HFFc6 (cell line): ENCODE data around the gene HOXA5. TPM values are rescaled to one million over a fixed set of nuclear protein-coding genes. Genes with fewer than 3 reads are reported as not detected.

Source experiments
- DNase-seq: peaks from one replicate; pipeline ENCODE4 v3.0.0-alpha.2; 2018
- H3K27ac Mint-ChIP-seq: 2 replicates; pipeline ENCODE4 v1.8.0; 2020; ENCODE audit warnings: mild to moderate bottlenecking, mixed read lengths
- H3K27me3 Mint-ChIP-seq: 2 replicates; pipeline ENCODE4 v1.8.0; 2021; ENCODE audit warnings: mild to moderate bottlenecking, moderate library complexity, mixed read lengths; ENCODE audit not compliant: insufficient read depth
- H3K36me3 Mint-ChIP-seq: 2 replicates; pipeline ENCODE4 v1.8.0; 2021; ENCODE audit warnings: low read depth, mixed read lengths
- H3K4me1 Mint-ChIP-seq: 2 replicates; pipeline ENCODE4 v1.8.0; 2020; ENCODE audit warnings: low read depth, mixed read lengths
- H3K4me3 Mint-ChIP-seq: 2 replicates; pipeline ENCODE4 v1.8.0; 2020; ENCODE audit warnings: mild to moderate bottlenecking, moderate library complexity, mixed read lengths
- H3K9me3 Mint-ChIP-seq: 2 replicates; pipeline ENCODE4 v1.8.0; 2020; ENCODE audit warnings: mild to moderate bottlenecking, mixed read lengths
- total RNA-seq, 6 experiments: library from RNA; stranded (reverse); fragmentation: NEBNext Ultra II Directional; extraction: Animal tissue kit (Norgen Biotek cat#: 25700); gene quantifications; 2 replicates in 1 of 6; 3 replicates in 5 of 6; pipeline ENCODE4 v1.2.3, GENCODE V29; 2021
- TF ChIP-seq, protein P1 (sequence below): fragments of 200-600 bp; sonication (generic); IDR thresholded peaks from 2 replicates; pipeline ENCODE4 v1.5.0; 2021; ENCODE audit warnings: antibody characterized with exemption, mild to moderate bottlenecking

HOXA5 gene
- total RNA-seq, 6 experiments from 2014 or later, result 2.0 to 3.8 (median 2.8) TPM

DNA sequence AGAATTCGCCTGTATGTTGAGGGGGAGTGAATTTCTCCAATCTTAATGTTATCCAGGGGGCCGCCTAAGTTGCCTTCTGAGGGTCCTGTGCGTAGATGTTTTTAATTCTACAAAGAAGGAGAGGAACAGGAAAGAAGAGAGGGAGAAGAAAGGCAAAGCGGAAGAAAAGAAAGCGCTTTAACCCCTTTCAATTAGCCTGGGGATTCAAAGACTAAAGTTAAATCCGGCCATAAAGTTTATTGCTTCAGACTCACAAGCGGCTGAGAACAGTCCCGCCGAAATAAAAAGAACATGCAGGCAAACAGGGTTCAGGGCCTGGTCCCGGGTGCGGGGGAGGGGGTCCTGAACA lies 4.5 kb downstream of the HOXA5 start:
- no peak overlapping the region for H3K4me3 Mint-ChIP-seq
- no peak for DNase-seq
- no peaks in the 10 kb centered on the region for H3K9me3 Mint-ChIP-seq
- TF ChIP-seq, protein P1, sequence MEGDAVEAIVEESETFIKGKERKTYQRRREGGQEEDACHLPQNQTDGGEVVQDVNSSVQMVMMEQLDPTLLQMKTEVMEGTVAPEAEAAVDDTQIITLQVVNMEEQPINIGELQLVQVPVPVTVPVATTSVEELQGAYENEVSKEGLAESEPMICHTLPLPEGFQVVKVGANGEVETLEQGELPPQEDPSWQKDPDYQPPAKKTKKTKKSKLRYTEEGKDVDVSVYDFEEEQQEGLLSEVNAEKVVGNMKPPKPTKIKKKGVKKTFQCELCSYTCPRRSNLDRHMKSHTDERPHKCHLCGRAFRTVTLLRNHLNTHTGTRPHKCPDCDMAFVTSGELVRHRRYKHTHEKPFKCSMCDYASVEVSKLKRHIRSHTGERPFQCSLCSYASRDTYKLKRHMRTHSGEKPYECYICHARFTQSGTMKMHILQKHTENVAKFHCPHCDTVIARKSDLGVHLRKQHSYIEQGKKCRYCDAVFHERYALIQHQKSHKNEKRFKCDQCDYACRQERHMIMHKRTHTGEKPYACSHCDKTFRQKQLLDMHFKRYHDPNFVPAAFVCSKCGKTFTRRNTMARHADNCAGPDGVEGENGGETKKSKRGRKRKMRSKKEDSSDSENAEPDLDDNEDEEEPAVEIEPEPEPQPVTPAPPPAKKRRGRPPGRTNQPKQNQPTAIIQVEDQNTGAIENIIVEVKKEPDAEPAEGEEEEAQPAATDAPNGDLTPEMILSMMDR, result no peak
- H3K4me1 Mint-ChIP-seq, result peaks cover 26% of the 10 kb centered on the region
- peaks cover 19% of the 10 kb centered on the region for H3K36me3 Mint-ChIP-seq
- H3K27ac Mint-ChIP-seq, result no peak overlapping the region
- peaks cover 3% of the 10 kb centered on the region; the same call in 1 of the 2 replicates for H3K27me3 Mint-ChIP-seq

DNA sequence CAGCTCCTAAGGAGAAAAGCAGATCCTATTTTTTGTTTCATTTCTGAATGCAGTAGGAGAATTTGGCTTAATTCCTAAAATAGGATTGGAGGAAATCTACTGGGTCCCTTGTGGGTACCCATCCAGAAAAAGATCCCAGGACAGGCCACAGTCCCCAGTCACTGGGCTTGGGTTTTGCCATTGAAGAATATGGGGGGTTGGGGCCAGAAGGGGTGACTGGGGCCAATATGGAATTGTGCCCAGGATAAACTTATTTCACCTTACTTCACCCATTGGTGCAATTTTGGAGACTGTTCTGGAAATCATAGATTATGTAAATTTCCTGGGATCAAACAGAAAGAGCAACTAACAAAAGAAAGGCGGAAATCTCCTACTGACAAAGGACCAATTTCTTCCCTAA lies 5.0 kb downstream of the HOXA5 start:
- Mint-ChIP-seq H3K4me3 (no peak overlapping the region), H3K4me1 (peaks cover 30% of the 10 kb centered on the region), H3K9me3 (no peaks in the 10 kb centered on the region), H3K36me3 (peaks cover 19% of the 10 kb centered on the region), H3K27me3 (peaks cover 3% of the 10 kb centered on the region; the same call in 1 of the 2 replicates), H3K27ac (no peak overlapping the region)
- TF ChIP-seq, protein P1, result no peak
- no peak for DNase-seq

DNA sequence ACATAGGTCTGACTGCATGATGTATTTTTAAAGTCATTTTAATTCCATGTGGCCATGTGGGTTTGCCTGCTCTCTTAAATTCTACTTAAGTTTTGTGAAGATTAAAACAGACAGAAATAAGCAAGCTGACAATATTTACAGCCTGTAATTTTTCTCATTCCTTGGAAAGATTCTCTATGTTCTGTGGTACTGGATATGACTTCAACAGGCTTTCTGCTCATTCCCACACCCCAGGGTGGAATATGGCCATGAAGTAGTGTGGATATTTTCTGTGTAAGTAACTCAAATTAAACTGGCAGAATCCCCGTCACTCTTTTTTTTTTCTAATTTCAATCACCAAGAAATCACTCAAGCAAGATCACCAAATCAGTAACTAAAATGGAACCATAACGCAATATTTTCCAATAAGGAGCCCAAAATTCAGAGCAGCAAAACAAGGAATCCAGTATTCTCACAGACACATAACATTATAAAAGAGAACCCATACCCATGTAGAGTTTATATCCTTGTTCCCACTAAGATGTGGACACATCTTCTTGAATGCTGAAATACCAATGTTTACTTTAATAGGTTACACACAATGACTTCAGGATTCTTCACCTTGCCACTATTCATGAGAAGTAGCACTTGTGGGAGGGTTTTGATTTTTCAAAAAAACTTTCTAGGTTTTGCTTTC lies 5.7 kb downstream of the HOXA5 start:
- peaks cover 19% of the 10 kb centered on the region for H3K36me3 Mint-ChIP-seq
- H3K9me3 Mint-ChIP-seq, result no peaks in the 10 kb centered on the region
- H3K27ac Mint-ChIP-seq, result no peak overlapping the region
- H3K4me3 Mint-ChIP-seq, result no peak overlapping the region
- H3K4me1 Mint-ChIP-seq, result peaks cover 27% of the 10 kb centered on the region
- TF ChIP-seq, protein P1, result no peak
- H3K27me3 Mint-ChIP-seq, result peaks cover 3% of the 10 kb centered on the region; the same call in 1 of the 2 replicates
- DNase-seq, result no peak

DNA sequence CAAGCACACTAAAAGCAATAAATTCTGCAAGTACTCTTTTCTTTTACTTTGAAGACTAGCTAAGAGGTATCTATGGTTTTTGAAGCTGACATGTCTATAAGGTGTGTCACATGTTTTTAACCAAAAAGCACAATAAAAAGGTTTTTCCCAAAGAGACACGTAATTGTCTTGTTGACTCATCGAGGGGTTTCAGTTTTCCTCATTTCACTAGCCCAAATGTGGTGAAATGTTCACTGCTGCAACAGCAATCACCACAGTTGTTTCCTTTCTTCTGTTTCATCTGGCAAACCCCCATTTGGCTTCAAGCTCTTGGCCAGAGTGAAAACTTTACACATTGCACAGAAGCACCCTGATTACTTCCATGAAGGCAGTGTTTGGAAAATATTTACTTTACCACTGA lies 9.1 kb downstream of the HOXA5 start:
- Mint-ChIP-seq H3K4me1 (peaks cover 34% of the 10 kb centered on the region), H3K36me3 (peaks cover 10% of the 10 kb centered on the region), H3K9me3 (no peaks in the 10 kb centered on the region), H3K4me3 (no peak overlapping the region), H3K27ac (peak overlapping the region; percentile 44; the same call in 1 of the 2 replicates), H3K27me3 (no peaks in the 10 kb centered on the region; the same call in none of the 2 replicates)
- TF ChIP-seq, protein P1, result no peak
- peak; percentile 41 for DNase-seq

DNA sequence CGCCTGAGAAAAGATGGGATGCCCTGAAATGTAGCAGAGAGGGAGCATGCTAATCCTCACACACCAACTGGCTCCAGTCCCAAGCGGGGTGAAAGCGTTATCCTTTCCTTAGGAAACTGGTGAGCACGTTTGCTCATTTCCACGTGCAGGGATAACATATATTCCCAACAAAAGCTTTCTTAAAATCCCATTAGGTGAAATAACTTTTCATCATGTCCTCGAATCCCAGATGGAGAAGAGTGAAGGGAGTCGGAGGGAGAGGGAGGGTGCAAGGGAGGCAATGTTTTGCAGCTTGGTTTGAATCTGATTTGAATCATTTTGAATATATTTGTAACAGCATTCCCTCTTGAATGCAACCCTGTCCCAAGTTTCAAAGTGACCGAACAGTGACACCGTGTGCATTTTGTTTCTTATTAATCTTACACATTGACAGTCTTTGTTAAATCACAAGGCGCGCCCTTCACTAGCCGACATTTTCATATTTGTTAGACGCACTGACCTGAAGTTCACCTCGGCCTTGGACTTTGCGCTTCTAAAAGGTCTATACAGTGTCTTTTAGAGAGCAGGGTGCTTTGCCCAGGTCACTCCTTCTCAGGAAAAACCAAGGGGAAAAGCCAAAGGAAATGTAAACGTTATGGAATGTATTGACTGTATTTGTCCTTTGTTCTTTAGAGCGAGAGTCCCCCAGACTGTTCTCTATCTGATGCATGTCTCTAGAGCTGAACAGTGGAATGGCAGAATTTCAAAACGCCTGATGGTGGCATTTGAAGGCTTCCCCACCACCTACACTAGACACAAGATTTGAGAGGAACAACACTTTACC lies 9.9 kb downstream of the HOXA5 start:
- peaks cover 14% of the 10 kb centered on the region for H3K36me3 Mint-ChIP-seq
- H3K4me3 Mint-ChIP-seq, result no peak overlapping the region
- H3K27ac Mint-ChIP-seq, result peak overlapping the region; percentile 44; the same call in 1 of the 2 replicates
- no peaks in the 10 kb centered on the region; the same call in none of the 2 replicates for H3K27me3 Mint-ChIP-seq
- DNase-seq, result no peak
- TF ChIP-seq, protein P1, result no peak
- H3K4me1 Mint-ChIP-seq, result peaks cover 34% of the 10 kb centered on the region
- H3K9me3 Mint-ChIP-seq, result no peaks in the 10 kb centered on the region
